Stimulated activated naive B cell treated with anti-CD40 and anti-IgM and Interleukin-4, amounts not matched to agents 10 μg/mL and 1 μg/mL and 100 μg/mL, for 72 hours (primary cell): ENCODE results near the gene OS9.
"Not testable (repeated sequence)": the region's sequence is repeated elsewhere in the genome, so short reads cannot be mapped to it uniquely, and the experiment has no call there.

ENCODE experiments used
- ATAC-seq, 2 donors: fragments of 150-1000 bp; cut with Tn5 transposase; replicated peaks; 2 replicates each; pipeline ENCODE4 v1.10.0; 2021; ENCODE audit warnings: moderate library complexity in 1 of 2
- DNase-seq: peaks from one replicate; pipeline ENCODE4 v3.0.0; 2021
- H3K27ac Mint-ChIP-seq: one replicate; pipeline ENCODE4 v1.8.0; 2022; ENCODE audit warnings: mild to moderate bottlenecking, mixed read lengths
- H3K27me3 Mint-ChIP-seq, 2 donors: one replicate each; pipeline ENCODE4 v1.8.0; 2022; ENCODE audit warnings: mixed read lengths in 2 of 2
- H3K36me3 Mint-ChIP-seq, 2 donors: one replicate each; pipeline ENCODE4 v1.8.0; 2022; ENCODE audit warnings: mixed read lengths in 2 of 2, mild to moderate bottlenecking in 1 of 2
- H3K4me1 Mint-ChIP-seq, 2 donors: one replicate each; pipeline ENCODE4 v1.8.0; 2022; ENCODE audit warnings: mixed read lengths in 2 of 2, mild to moderate bottlenecking in 1 of 2
- H3K4me3 Mint-ChIP-seq, 2 donors: one replicate each; pipeline ENCODE4 v1.8.0; 2022; ENCODE audit warnings: mild to moderate bottlenecking in 2 of 2, mixed read lengths in 2 of 2, moderate library complexity in 1 of 2
- H3K9me3 Mint-ChIP-seq, 2 donors: one replicate each; pipeline ENCODE4 v1.8.0; 2022; ENCODE audit warnings: mixed read lengths in 2 of 2, mild to moderate bottlenecking in 1 of 2

OS9 gene

GRCh38 chr12:57672801-57673200, 21.1 kb upstream of the OS9 start:
- Mint-ChIP-seq H3K27me3 (peaks cover 15 to 26% of the 10 kb centered on the region in 2 donors), H3K4me1 (no peaks in the 10 kb centered on the region), H3K36me3 (no peaks in the 10 kb centered on the region), H3K4me3 (no peak overlapping the region), H3K27ac (no peak overlapping the region), H3K9me3 (no peaks in the 10 kb centered on the region)
- DNase-seq (no peak), ATAC-seq (no peak)

- H3K4me3 Mint-ChIP-seq: no peak overlapping the region
- DNase-seq (no peak), ATAC-seq (no peak)
- H3K27me3 Mint-ChIP-seq: peaks cover 11 to 21% of the 10 kb centered on the region in 2 donors
- H3K9me3 Mint-ChIP-seq: no peaks in the 10 kb centered on the region
- no peak overlapping the region for H3K27ac Mint-ChIP-seq
- H3K4me1 Mint-ChIP-seq: no peaks in the 10 kb centered on the region
- no peaks in the 10 kb centered on the region for H3K36me3 Mint-ChIP-seq
Measured at GRCh38 chr12:57674691-57675090, 19.2 kb upstream of the OS9 start.

GRCh38 chr12:57677947-57678346, 16.0 kb upstream of the OS9 start:
- not testable (repeated sequence) for H3K4me1 Mint-ChIP-seq, DNase-seq, H3K9me3 Mint-ChIP-seq, ATAC-seq, H3K4me3 Mint-ChIP-seq, H3K36me3 Mint-ChIP-seq, H3K27ac Mint-ChIP-seq
- peaks cover 11 to 27% of the 10 kb centered on the region in 2 donors for H3K27me3 Mint-ChIP-seq

GRCh38 chr12:57679697-57680096, 14.2 kb upstream of the OS9 start:
- DNase-seq (no peak), ATAC-seq (no peak)
- Mint-ChIP-seq H3K36me3 (no peaks in the 10 kb centered on the region), H3K9me3 (peaks cover 4 to 8% of the 10 kb centered on the region in 2 donors), H3K27me3 (peaks cover 19 to 31% of the 10 kb centered on the region in 2 donors), H3K27ac (no peak overlapping the region), H3K4me3 (no peak overlapping the region), H3K4me1 (no peaks in the 10 kb centered on the region)

- no peak for ATAC-seq
- Mint-ChIP-seq H3K27ac (no peak overlapping the region), H3K36me3 (no peaks in the 10 kb centered on the region), H3K4me1 (no peaks in the 10 kb centered on the region), H3K9me3 (no peaks in the 10 kb centered on the region), H3K27me3 (peaks cover 40 to 67% of the 10 kb centered on the region in 2 donors), H3K4me3 (no peak overlapping the region)
- DNase-seq: no peak
Measured at GRCh38 chr12:57687862-57688261, 6.1 kb upstream of the OS9 start.

- DNase-seq: no peak
- Mint-ChIP-seq H3K4me3 (no peak overlapping the region), H3K27ac (no peak overlapping the region), H3K36me3 (no peaks in the 10 kb centered on the region), H3K9me3 (no peaks in the 10 kb centered on the region), H3K27me3 (peaks cover 39 to 63% of the 10 kb centered on the region in 2 donors), H3K4me1 (no peaks in the 10 kb centered on the region)
- no peak for ATAC-seq
Measured at GRCh38 chr12:57688931-57689330, 5.0 kb upstream of the OS9 start.

GRCh38 chr12:57692500-57692899, 1.4 kb upstream of the OS9 start:
- Mint-ChIP-seq H3K4me1 (peaks cover 0 to 3% of the 10 kb centered on the region in 2 donors), H3K4me3 (no peak overlapping the region), H3K36me3 (peaks cover 15 to 19% of the 10 kb centered on the region in 2 donors), H3K9me3 (no peaks in the 10 kb centered on the region), H3K27ac (no peak overlapping the region), H3K27me3 (peaks cover 14 to 28% of the 10 kb centered on the region in 2 donors)
- ATAC-seq (no peak), DNase-seq (no peak)

- Mint-ChIP-seq H3K27ac (no peak overlapping the region), H3K36me3 (peaks cover 18 to 27% of the 10 kb centered on the region in 2 donors), H3K27me3 (peaks cover 10 to 21% of the 10 kb centered on the region in 2 donors), H3K9me3 (no peaks in the 10 kb centered on the region), H3K4me1 (peaks cover 2 to 4% of the 10 kb centered on the region in 2 donors), H3K4me3 (no peak overlapping the region)
- ATAC-seq: peak; percentile 0 to 5
- no peak for DNase-seq
Measured at GRCh38 chr12:57693317-57693658, 644 bp upstream of the OS9 start.

- Mint-ChIP-seq H3K27ac (no peak overlapping the region), H3K36me3 (peaks cover 30 to 39% of the 10 kb centered on the region in 2 donors), H3K9me3 (no peaks in the 10 kb centered on the region), H3K4me1 (peaks cover 11 to 14% of the 10 kb centered on the region in 2 donors), H3K27me3 (peaks cover 0 to 11% of the 10 kb centered on the region in 2 donors), H3K4me3 (no peak overlapping the region)
- no peak for ATAC-seq
- no peak for DNase-seq
Measured at GRCh38 chr12:57694459-57695019, 607 bp downstream of the OS9 start.

- peaks cover 39 to 51% of the 10 kb centered on the region in 2 donors for H3K36me3 Mint-ChIP-seq
Measured at GRCh38 chr12:57695770-57696432, 2.0 kb downstream of the OS9 start.

GRCh38 chr12:57697076-57697475, 3.1 kb downstream of the OS9 start:
- ATAC-seq (no peak), DNase-seq (no peak)
- H3K36me3 Mint-ChIP-seq: peaks cover 44 to 53% of the 10 kb centered on the region in 2 donors
- no peaks in the 10 kb centered on the region for H3K9me3 Mint-ChIP-seq
- no peak overlapping the region for H3K27ac Mint-ChIP-seq
- peaks cover 22 to 24% of the 10 kb centered on the region in 2 donors for H3K4me1 Mint-ChIP-seq
- no peaks in the 10 kb centered on the region for H3K27me3 Mint-ChIP-seq
- H3K4me3 Mint-ChIP-seq: no peak overlapping the region

More at GRCh38 chr12:57695770-57696432, 2.0 kb downstream of the OS9 start:
- H3K27ac Mint-ChIP-seq: peak overlapping the region; percentile 60
- ATAC-seq: no peak
- H3K4me1 Mint-ChIP-seq: peaks cover 22 to 24% of the 10 kb centered on the region in 2 donors
- no peak overlapping the region for H3K4me3 Mint-ChIP-seq
- DNase-seq: no peak
- H3K9me3 Mint-ChIP-seq: no peaks in the 10 kb centered on the region
- peaks cover 0 to 1% of the 10 kb centered on the region in 2 donors for H3K27me3 Mint-ChIP-seq

- Mint-ChIP-seq H3K4me3 (no peak overlapping the region), H3K27me3 (no peaks in the 10 kb centered on the region), H3K9me3 (peaks cover 4% of the 10 kb centered on the region in 2 donors), H3K36me3 (peaks cover 57 to 66% of the 10 kb centered on the region in 2 donors), H3K27ac (no peak overlapping the region), H3K4me1 (peaks cover 22 to 24% of the 10 kb centered on the region in 2 donors)
- ATAC-seq (no peak), DNase-seq (no peak)
Measured at GRCh38 chr12:57698414-57698813, 4.5 kb downstream of the OS9 start.

GRCh38 chr12:57700317-57700716, 6.4 kb downstream of the OS9 start:
- peaks cover 22 to 24% of the 10 kb centered on the region in 2 donors for H3K4me1 Mint-ChIP-seq
- no peak for ATAC-seq
- H3K4me3 Mint-ChIP-seq: no peak overlapping the region
- H3K27me3 Mint-ChIP-seq: no peaks in the 10 kb centered on the region
- DNase-seq: no peak
- H3K36me3 Mint-ChIP-seq: peaks cover 67 to 77% of the 10 kb centered on the region in 2 donors
- peaks cover 4% of the 10 kb centered on the region in 2 donors for H3K9me3 Mint-ChIP-seq
- H3K27ac Mint-ChIP-seq: peak overlapping the region; percentile 3

- Mint-ChIP-seq H3K36me3 (peaks cover 48 to 62% of the 10 kb centered on the region in 2 donors), H3K27ac (no peak overlapping the region), H3K4me1 (peaks cover 1 to 5% of the 10 kb centered on the region in 2 donors)
Measured at GRCh38 chr12:57707250-57707649, 13.3 kb downstream of the OS9 start.

GRCh38 chr12:57708296-57708695, 14.4 kb downstream of the OS9 start:
- Mint-ChIP-seq H3K4me3 (no peak overlapping the region), H3K27ac (no peak overlapping the region), H3K27me3 (no peaks in the 10 kb centered on the region), H3K36me3 (peaks cover 40 to 58% of the 10 kb centered on the region in 2 donors), H3K4me1 (peaks cover 1 to 5% of the 10 kb centered on the region in 2 donors), H3K9me3 (no peaks in the 10 kb centered on the region)
- no peak for ATAC-seq
- DNase-seq: no peak

More at GRCh38 chr12:57707250-57707649, 13.3 kb downstream of the OS9 start:
- Mint-ChIP-seq H3K9me3 (peaks cover 4% of the 10 kb centered on the region in 2 donors), H3K27me3 (no peaks in the 10 kb centered on the region), H3K4me3 (no peak overlapping the region)
- no peak for ATAC-seq
- no peak for DNase-seq
